HEK293 (cell line): ENCODE data around the gene SCAMP2.
A peak's percentile ranks its signal among the peaks of the same experiment; 100 is the strongest.

ENCODE experiments used
- GLI4 ChIP-seq: fragments of 450-650 bp; formaldehyde crosslinking; IDR thresholded peaks from 2 replicates; pipeline ENCODE4 v1.5.1; 2016; ENCODE audit warnings: missing biosample characterization, missing genetic modification characterization
- KLF16 ChIP-seq: fragments of 450-650 bp; formaldehyde crosslinking; IDR thresholded peaks from 2 replicates; pipeline ENCODE4 v1.5.1; 2017; ENCODE audit warnings: missing biosample characterization, missing genetic modification characterization
- KLF9 ChIP-seq: fragments of 450-650 bp; formaldehyde crosslinking; IDR thresholded peaks from 2 replicates; pipeline ENCODE4 v1.5.1; 2016; ENCODE audit warnings: missing biosample characterization, missing genetic modification characterization, low read depth
- OVOL3 ChIP-seq: fragments of 450-650 bp; formaldehyde crosslinking; IDR thresholded peaks from 2 replicates; pipeline ENCODE4 v1.5.1; 2016; ENCODE audit warnings: missing biosample characterization, missing genetic modification characterization
- ZBTB48 ChIP-seq: fragments of 450-650 bp; formaldehyde crosslinking; IDR thresholded peaks from 2 replicates; pipeline ENCODE4 v1.5.1; 2016; ENCODE audit warnings: missing biosample characterization, missing genetic modification characterization
- ZEB2 ChIP-seq: fragments of 450-650 bp; formaldehyde crosslinking; IDR thresholded peaks from 2 replicates; pipeline ENCODE4 v1.5.1; 2016; ENCODE audit warnings: missing biosample characterization, missing genetic modification characterization
- ZNF121 ChIP-seq: fragments of 450-650 bp; formaldehyde crosslinking; IDR thresholded peaks from 2 replicates; pipeline ENCODE4 v1.5.1; 2016; ENCODE audit warnings: missing biosample characterization, missing genetic modification characterization
- ZNF140 ChIP-seq: fragments of 450-650 bp; formaldehyde crosslinking; IDR thresholded peaks from 2 replicates; pipeline ENCODE4 v1.5.1; 2016; ENCODE audit warnings: missing biosample characterization, missing genetic modification characterization
- ZNF169 ChIP-seq: fragments of 450-650 bp; formaldehyde crosslinking; IDR thresholded peaks from 2 replicates; pipeline ENCODE4 v1.5.1; 2016; ENCODE audit warnings: missing biosample characterization, missing genetic modification characterization
- ZNF24 ChIP-seq: fragments of 450-650 bp; formaldehyde crosslinking; IDR thresholded peaks from 2 replicates; pipeline ENCODE4 v1.5.1; 2016; ENCODE audit warnings: missing biosample characterization, missing genetic modification characterization
- ZNF335 ChIP-seq: fragments of 450-650 bp; formaldehyde crosslinking; conservative IDR thresholded peaks from 2 replicates; pipeline ENCODE4 v1.5.1; 2016; ENCODE audit warnings: missing biosample characterization, missing genetic modification characterization
- ZNF341 ChIP-seq: fragments of 450-650 bp; formaldehyde crosslinking; IDR thresholded peaks from 2 replicates; pipeline ENCODE4; 2016; ENCODE audit warnings: low read depth, missing biosample characterization, missing genetic modification characterization
- ZNF416 ChIP-seq: fragments of 450-650 bp; formaldehyde crosslinking; IDR thresholded peaks from 2 replicates; pipeline ENCODE4 v1.5.1; 2016; ENCODE audit warnings: missing biosample characterization, missing genetic modification characterization
- ZNF48 ChIP-seq: fragments of 450-650 bp; formaldehyde crosslinking; IDR thresholded peaks from 2 replicates; pipeline ENCODE4 v1.5.1; 2016; ENCODE audit warnings: missing biosample characterization, missing genetic modification characterization
- ZNF521 ChIP-seq: fragments of 450-650 bp; formaldehyde crosslinking; IDR thresholded peaks from 2 replicates; pipeline ENCODE4 v1.5.1; 2017; ENCODE audit warnings: missing biosample characterization, mild to moderate bottlenecking, missing genetic modification characterization
- ZNF548 ChIP-seq: fragments of 450-650 bp; formaldehyde crosslinking; IDR thresholded peaks from 2 replicates; pipeline ENCODE4 v1.5.1; 2016; ENCODE audit warnings: missing biosample characterization, missing genetic modification characterization
- ZNF549 ChIP-seq: fragments of 450-650 bp; IDR thresholded peaks from 2 replicates; pipeline ENCODE4 v1.5.1; 2018; ENCODE audit warnings: missing biosample characterization, missing genetic modification characterization, mild to moderate bottlenecking, inconsistent platforms, moderate library complexity
- ZNF621 ChIP-seq: fragments of 450-650 bp; formaldehyde crosslinking; IDR thresholded peaks from 2 replicates; pipeline ENCODE4 v1.5.1; 2017; ENCODE audit warnings: missing biosample characterization, missing genetic modification characterization
- ZNF76 ChIP-seq: fragments of 450-650 bp; formaldehyde crosslinking; IDR thresholded peaks from 2 replicates; pipeline ENCODE4; 2016; ENCODE audit warnings: low read depth, missing biosample characterization, missing genetic modification characterization, borderline replicate concordance
- ZSCAN16 ChIP-seq: fragments of 450-650 bp; formaldehyde crosslinking; IDR thresholded peaks from 2 replicates; pipeline ENCODE4 v1.5.1; 2016; ENCODE audit warnings: missing biosample characterization, missing genetic modification characterization
- ZSCAN30 ChIP-seq: fragments of 450-650 bp; IDR thresholded peaks from 2 replicates; pipeline ENCODE4 v1.5.1; 2018; ENCODE audit warnings: missing biosample characterization, mild to moderate bottlenecking, missing genetic modification characterization, moderate library complexity
- TF ChIP-seq, protein P1 (sequence below): fragments of 450-650 bp; formaldehyde crosslinking; IDR thresholded peaks from 2 replicates; pipeline ENCODE4 v1.5.1; 2016; ENCODE audit warnings: missing biosample characterization, missing genetic modification characterization
- TF ChIP-seq, protein P2 (sequence below): fragments of 450-650 bp; formaldehyde crosslinking; optimal IDR thresholded peaks from 2 replicates; pipeline ENCODE3; 2016; ENCODE audit warnings: missing biosample characterization, mild to moderate bottlenecking, missing genetic modification characterization
- TF ChIP-seq, protein P3 (sequence below): fragments of 450-650 bp; formaldehyde crosslinking; IDR thresholded peaks from 2 replicates; pipeline ENCODE4 v1.5.1; 2017; ENCODE audit warnings: missing biosample characterization, missing genetic modification characterization
- TF ChIP-seq, protein P4 (sequence below): fragments of 450-650 bp; formaldehyde crosslinking; conservative IDR thresholded peaks from 2 replicates; pipeline ENCODE4 v1.5.1; 2016; ENCODE audit warnings: low read depth, missing biosample characterization, missing genetic modification characterization
- TF ChIP-seq, protein P5 (sequence below): fragments of 450-650 bp; formaldehyde crosslinking; IDR thresholded peaks from 2 replicates; pipeline ENCODE4 v1.5.1; 2016; ENCODE audit warnings: missing biosample characterization, missing genetic modification characterization
- TF ChIP-seq, protein P6 (sequence below): fragments of 450-650 bp; formaldehyde crosslinking; IDR thresholded peaks from 2 replicates; pipeline ENCODE4 v1.5.1; 2016; ENCODE audit warnings: missing biosample characterization, missing genetic modification characterization

The SCAMP2 gene

DNA sequence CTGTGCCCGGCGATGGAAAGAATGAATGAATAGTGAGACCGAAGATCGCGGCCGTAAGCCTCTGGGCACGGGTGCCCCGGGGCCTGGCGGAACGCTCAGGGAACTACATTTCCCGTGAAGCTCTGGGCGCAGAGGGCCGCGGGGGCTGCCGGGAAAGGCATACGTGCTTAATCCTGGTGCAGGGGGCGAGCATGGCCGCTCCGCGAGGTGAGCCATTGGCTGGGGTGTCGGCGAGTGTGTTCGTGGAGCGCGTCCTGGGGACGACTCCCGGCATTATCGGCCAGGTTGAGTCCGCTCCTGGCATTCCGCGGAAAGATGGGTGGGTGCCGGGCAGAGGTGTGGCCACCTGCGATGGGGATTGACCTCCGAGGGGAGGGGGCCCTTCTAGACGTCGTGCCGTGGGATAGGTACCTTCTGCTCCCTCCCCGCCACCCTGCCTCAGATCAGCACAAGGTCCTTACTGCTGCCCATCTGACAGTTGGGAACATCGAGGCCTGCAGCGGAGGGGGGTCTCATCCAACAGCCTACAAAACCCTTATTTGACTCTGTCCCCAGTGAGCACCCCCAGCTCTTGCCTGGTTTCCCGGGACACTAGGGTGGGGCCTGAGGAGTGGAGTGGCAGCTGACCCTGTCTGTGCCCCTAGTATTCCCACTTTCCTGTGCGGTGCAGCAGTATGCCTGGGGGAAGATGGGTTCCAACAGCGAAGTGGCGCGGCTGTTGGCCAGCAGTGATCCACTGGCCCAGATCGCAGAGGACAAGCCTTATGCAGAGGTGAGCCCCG is 16.9 kb upstream of the SCAMP2 start, which contains the start of gene MPI (continued):
- TF ChIP-seq, protein P1, sequence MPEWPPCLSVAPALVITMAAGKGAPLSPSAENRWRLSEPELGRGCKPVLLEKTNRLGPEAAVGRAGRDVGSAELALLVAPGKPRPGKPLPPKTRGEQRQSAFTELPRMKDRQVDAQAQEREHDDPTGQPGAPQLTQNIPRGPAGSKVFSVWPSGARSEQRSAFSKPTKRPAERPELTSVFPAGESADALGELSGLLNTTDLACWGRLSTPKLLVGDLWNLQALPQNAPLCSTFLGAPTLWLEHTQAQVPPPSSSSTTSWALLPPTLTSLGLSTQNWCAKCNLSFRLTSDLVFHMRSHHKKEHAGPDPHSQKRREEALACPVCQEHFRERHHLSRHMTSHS = 0 out of 2 replicates have a peak, but pooled peaks have one; percentile 26
- TF ChIP-seq ZNF48 (tag by site-specific recombination) = no peak
- TF ChIP-seq GLI4 (tag by site-specific recombination) = peak; percentile 17; the same call in 1 of the 2 replicates
- peak; percentile 89 for TF ChIP-seq KLF16 (tag by site-specific recombination)
- no peak for TF ChIP-seq ZNF549 (tag by site-specific recombination)
- TF ChIP-seq ZNF335 = peak; percentile 100
- TF ChIP-seq ZNF24 = peak; percentile 82
- peak; percentile 97 for TF ChIP-seq ZNF341
- TF ChIP-seq, protein P2, sequence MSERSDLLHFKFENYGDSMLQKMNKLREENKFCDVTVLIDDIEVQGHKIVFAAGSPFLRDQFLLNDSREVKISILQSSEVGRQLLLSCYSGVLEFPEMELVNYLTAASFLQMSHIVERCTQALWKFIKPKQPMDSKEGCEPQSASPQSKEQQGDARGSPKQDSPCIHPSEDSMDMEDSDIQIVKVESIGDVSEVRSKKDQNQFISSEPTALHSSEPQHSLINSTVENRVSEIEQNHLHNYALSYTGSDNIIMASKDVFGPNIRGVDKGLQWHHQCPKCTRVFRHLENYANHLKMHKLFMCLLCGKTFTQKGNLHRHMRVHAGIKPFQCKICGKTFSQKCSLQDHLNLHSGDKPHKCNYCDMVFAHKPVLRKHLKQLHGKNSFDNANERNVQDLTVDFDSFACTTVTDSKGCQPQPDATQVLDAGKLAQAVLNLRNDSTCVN (tag by site-specific recombination) = peak; percentile 97
- TF ChIP-seq KLF9 (tag by site-specific recombination) = peak; percentile 62; the same call in 1 of the 2 replicates
- TF ChIP-seq ZNF169 = no peak
- TF ChIP-seq, protein P3, sequence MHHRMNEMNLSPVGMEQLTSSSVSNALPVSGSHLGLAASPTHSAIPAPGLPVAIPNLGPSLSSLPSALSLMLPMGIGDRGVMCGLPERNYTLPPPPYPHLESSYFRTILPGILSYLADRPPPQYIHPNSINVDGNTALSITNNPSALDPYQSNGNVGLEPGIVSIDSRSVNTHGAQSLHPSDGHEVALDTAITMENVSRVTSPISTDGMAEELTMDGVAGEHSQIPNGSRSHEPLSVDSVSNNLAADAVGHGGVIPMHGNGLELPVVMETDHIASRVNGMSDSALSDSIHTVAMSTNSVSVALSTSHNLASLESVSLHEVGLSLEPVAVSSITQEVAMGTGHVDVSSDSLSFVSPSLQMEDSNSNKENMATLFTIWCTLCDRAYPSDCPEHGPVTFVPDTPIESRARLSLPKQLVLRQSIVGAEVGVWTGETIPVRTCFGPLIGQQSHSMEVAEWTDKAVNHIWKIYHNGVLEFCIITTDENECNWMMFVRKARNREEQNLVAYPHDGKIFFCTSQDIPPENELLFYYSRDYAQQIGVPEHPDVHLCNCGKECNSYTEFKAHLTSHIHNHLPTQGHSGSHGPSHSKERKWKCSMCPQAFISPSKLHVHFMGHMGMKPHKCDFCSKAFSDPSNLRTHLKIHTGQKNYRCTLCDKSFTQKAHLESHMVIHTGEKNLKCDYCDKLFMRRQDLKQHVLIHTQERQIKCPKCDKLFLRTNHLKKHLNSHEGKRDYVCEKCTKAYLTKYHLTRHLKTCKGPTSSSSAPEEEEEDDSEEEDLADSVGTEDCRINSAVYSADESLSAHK (tag by site-specific recombination) = 0 out of 2 replicates have a peak, but pooled peaks have one; percentile 25
- TF ChIP-seq ZBTB48 (tag by site-specific recombination) = peak; percentile 86
- TF ChIP-seq ZNF521 (tag by site-specific recombination) = no peak
- TF ChIP-seq ZNF548 (tag by site-specific recombination) = no peak
- TF ChIP-seq OVOL3 (tag by site-specific recombination) = 0 out of 2 replicates have a peak, but pooled peaks have one; percentile 69
- TF ChIP-seq, protein P4, sequence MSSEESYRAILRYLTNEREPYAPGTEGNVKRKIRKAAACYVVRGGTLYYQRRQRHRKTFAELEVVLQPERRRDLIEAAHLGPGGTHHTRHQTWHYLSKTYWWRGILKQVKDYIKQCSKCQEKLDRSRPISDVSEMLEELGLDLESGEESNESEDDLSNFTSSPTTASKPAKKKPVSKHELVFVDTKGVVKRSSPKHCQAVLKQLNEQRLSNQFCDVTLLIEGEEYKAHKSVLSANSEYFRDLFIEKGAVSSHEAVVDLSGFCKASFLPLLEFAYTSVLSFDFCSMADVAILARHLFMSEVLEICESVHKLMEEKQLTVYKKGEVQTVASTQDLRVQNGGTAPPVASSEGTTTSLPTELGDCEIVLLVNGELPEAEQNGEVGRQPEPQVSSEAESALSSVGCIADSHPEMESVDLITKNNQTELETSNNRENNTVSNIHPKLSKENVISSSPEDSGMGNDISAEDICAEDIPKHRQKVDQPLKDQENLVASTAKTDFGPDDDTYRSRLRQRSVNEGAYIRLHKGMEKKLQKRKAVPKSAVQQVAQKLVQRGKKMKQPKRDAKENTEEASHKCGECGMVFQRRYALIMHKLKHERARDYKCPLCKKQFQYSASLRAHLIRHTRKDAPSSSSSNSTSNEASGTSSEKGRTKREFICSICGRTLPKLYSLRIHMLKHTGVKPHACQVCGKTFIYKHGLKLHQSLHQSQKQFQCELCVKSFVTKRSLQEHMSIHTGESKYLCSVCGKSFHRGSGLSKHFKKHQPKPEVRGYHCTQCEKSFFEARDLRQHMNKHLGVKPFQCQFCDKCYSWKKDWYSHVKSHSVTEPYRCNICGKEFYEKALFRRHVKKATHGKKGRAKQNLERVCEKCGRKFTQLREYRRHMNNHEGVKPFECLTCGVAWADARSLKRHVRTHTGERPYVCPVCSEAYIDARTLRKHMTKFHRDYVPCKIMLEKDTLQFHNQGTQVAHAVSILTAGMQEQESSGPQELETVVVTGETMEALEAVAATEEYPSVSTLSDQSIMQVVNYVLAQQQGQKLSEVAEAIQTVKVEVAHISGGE = peak; percentile 41; the same call in 1 of the 2 replicates
- TF ChIP-seq ZNF416 (tag by site-specific recombination) = 0 out of 2 replicates have a peak, but pooled peaks have one; percentile 62
- TF ChIP-seq, protein P5, sequence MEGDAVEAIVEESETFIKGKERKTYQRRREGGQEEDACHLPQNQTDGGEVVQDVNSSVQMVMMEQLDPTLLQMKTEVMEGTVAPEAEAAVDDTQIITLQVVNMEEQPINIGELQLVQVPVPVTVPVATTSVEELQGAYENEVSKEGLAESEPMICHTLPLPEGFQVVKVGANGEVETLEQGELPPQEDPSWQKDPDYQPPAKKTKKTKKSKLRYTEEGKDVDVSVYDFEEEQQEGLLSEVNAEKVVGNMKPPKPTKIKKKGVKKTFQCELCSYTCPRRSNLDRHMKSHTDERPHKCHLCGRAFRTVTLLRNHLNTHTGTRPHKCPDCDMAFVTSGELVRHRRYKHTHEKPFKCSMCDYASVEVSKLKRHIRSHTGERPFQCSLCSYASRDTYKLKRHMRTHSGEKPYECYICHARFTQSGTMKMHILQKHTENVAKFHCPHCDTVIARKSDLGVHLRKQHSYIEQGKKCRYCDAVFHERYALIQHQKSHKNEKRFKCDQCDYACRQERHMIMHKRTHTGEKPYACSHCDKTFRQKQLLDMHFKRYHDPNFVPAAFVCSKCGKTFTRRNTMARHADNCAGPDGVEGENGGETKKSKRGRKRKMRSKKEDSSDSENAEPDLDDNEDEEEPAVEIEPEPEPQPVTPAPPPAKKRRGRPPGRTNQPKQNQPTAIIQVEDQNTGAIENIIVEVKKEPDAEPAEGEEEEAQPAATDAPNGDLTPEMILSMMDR (tag by site-specific recombination) = peak; percentile 52
- peak; percentile 100 for TF ChIP-seq ZNF76 (tag by site-specific recombination)
- no peak for TF ChIP-seq ZNF140 (tag by site-specific recombination)
- TF ChIP-seq ZSCAN30 (tag by site-specific recombination) = peak; percentile 62; the same call in 1 of the 2 replicates
- TF ChIP-seq, protein P6, sequence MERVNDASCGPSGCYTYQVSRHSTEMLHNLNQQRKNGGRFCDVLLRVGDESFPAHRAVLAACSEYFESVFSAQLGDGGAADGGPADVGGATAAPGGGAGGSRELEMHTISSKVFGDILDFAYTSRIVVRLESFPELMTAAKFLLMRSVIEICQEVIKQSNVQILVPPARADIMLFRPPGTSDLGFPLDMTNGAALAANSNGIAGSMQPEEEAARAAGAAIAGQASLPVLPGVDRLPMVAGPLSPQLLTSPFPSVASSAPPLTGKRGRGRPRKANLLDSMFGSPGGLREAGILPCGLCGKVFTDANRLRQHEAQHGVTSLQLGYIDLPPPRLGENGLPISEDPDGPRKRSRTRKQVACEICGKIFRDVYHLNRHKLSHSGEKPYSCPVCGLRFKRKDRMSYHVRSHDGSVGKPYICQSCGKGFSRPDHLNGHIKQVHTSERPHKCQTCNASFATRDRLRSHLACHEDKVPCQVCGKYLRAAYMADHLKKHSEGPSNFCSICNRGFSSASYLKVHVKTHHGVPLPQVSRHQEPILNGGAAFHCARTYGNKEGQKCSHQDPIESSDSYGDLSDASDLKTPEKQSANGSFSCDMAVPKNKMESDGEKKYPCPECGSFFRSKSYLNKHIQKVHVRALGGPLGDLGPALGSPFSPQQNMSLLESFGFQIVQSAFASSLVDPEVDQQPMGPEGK = peak; percentile 96
- TF ChIP-seq ZEB2 (tag by site-specific recombination) = peak; percentile 75
- TF ChIP-seq ZNF621 = no peak
- peak; percentile 77 for TF ChIP-seq ZNF121 (tag by site-specific recombination)
- TF ChIP-seq ZSCAN16 = 0 out of 2 replicates have a peak, but pooled peaks have one; percentile 31
